Cardiac muscle cell (in vitro differentiated cells and primary cell): ENCODE data around the gene MRPL41. TPM values are rescaled to one million over a fixed set of nuclear protein-coding genes. Genes with fewer than 3 reads are reported as not detected.
"Not testable (repeated sequence)": the region's sequence is repeated elsewhere in the genome, so short reads cannot be mapped to it uniquely, and the experiment has no call there.

Experiments
- DNase-seq, 2 donors: peaks; one replicate each; pipeline versions ENCODE4 v3.0.0 to v3.0.0-alpha.2; 2010 to 2017; ENCODE audit warnings: low read depth in 1 of 2, low spot score in 1 of 2
- H3K27ac ChIP-seq: fragments of 200-600 bp; sonication (generic); 2 replicates; pipeline ENCODE4 v1.5.1; 2016
- H3K27me3 ChIP-seq: fragments of 200-600 bp; sonication (generic); 2 replicates; pipeline ENCODE4 v1.6.0; 2016; ENCODE audit warnings: control low read depth
- H3K36me3 ChIP-seq: fragments of 200-600 bp; sonication (generic); 2 replicates; pipeline ENCODE4 v1.5.1; 2016; ENCODE audit warnings: control low read depth
- H3K4me1 ChIP-seq: fragments of 200-600 bp; sonication (generic); 2 replicates; pipeline ENCODE4 v1.8.1; 2017; ENCODE audit warnings: low read depth, mild to moderate bottlenecking, mixed run types
- H3K4me3 ChIP-seq: fragments of 200-600 bp; sonication (generic); 2 replicates; pipeline ENCODE4 v1.5.1; 2016; ENCODE audit warnings: mild to moderate bottlenecking
- H3K9me3 ChIP-seq: fragments of 200-600 bp; sonication (generic); 2 replicates; pipeline ENCODE4 v1.5.1; 2017; ENCODE audit warnings: low read depth, mild to moderate bottlenecking, control low read depth
- CTCF ChIP-seq: IDR thresholded peaks from 2 replicates; pipeline ENCODE4 v1.5.1; 2012; ENCODE audit warnings: low read depth, mild to moderate bottlenecking, low read length
- polyA plus RNA-seq: library from polyadenylated mRNA; unstranded; fragments of >200 nt; fragmentation: Nextera tagmentation; extraction: Ambion mirVana; gene quantifications from 2 replicates; pipeline ENCODE4 v1.2.1, GENCODE V29; 2016
- total RNA-seq: library from RNA; depleted of rRNA; stranded (reverse); fragments of >200 nt; gene quantifications from 2 replicates; pipeline ENCODE4 v1.2.3, GENCODE V29; 2016

MRPL41 gene
- total and polyA plus RNA-seq, 2 experiments from 2014 or later, result 70.2 to 111 TPM

- Histone ChIP-seq H3K27me3 (no peaks in the 10 kb centered on the region), H3K4me3 (no peak overlapping the region), H3K4me1 (no peaks in the 10 kb centered on the region), H3K36me3 (no peaks in the 10 kb centered on the region), H3K27ac (no peak overlapping the region), H3K9me3 (no peaks in the 10 kb centered on the region)
- no peak for DNase-seq
- no peak for TF ChIP-seq CTCF
Observed at GRCh38 chr9:137515338-137515724, 36.3 kb upstream of the MRPL41 start.

- no peak for DNase-seq
- no peak for TF ChIP-seq CTCF
- Histone ChIP-seq H3K36me3 (no peaks in the 10 kb centered on the region), H3K9me3 (no peaks in the 10 kb centered on the region), H3K27ac (no peak overlapping the region), H3K4me3 (no peak overlapping the region), H3K4me1 (no peaks in the 10 kb centered on the region), H3K27me3 (no peaks in the 10 kb centered on the region)
Observed at GRCh38 chr9:137516144-137516917, 35.3 kb upstream of the MRPL41 start.

- not testable (repeated sequence) for H3K4me1 ChIP-seq, H3K36me3 ChIP-seq, H3K9me3 ChIP-seq, H3K27me3 ChIP-seq, H3K4me3 ChIP-seq, H3K27ac ChIP-seq, DNase-seq
Observed at GRCh38 chr9:137518661-137519459, 32.8 kb upstream of the MRPL41 start.

GRCh38 chr9:137519553-137519952 lies 32.1 kb upstream of the MRPL41 start:
- Histone ChIP-seq H3K4me1 (no peaks in the 10 kb centered on the region), H3K27ac (no peak overlapping the region), H3K4me3 (no peak overlapping the region), H3K27me3 (no peaks in the 10 kb centered on the region), H3K36me3 (no peaks in the 10 kb centered on the region), H3K9me3 (no peaks in the 10 kb centered on the region)
- no peak for DNase-seq
- TF ChIP-seq CTCF, result no peak

- H3K27ac ChIP-seq, result no peak overlapping the region
- TF ChIP-seq CTCF, result no peak
- H3K9me3 ChIP-seq, result no peaks in the 10 kb centered on the region
- H3K27me3 ChIP-seq, result no peaks in the 10 kb centered on the region
- no peak overlapping the region for H3K4me3 ChIP-seq
- no peaks in the 10 kb centered on the region for H3K36me3 ChIP-seq
- DNase-seq, result no peak
- H3K4me1 ChIP-seq, result no peaks in the 10 kb centered on the region
Observed at GRCh38 chr9:137520614-137521404, 30.9 kb upstream of the MRPL41 start.
